IPS-NIHi7 (cell line): Measurements from ENCODE around the gene MCTP2.

Source experiments
- DNase-seq: peaks from one replicate; pipeline ENCODE4 v3.0.0; 2012; ENCODE audit warnings: mixed read lengths; ENCODE audit errors: extremely low spot score

MCTP2 gene

GRCh38 chr15:94532226-94532625 lies 300.9 kb downstream of the MCTP2 start:
- DNase-seq = no peak
